Gastroesophageal sphincter (tissue), 3 donors: Measurements from ENCODE around the gene ZNF746.
A peak's percentile ranks its signal among the peaks of the same experiment; 100 is the strongest.

Source experiments
- EP300 ChIP-seq: sonication (generic); formaldehyde crosslinking; IDR thresholded peaks from one replicate; pipeline ENCODE4 v1.6.1; 2017; ENCODE audit warnings: antibody characterized with exemption, mild to moderate bottlenecking
- POLR2A ChIP-seq, 2 donors: fragments of 450-650 bp; IDR thresholded peaks; one replicate each; pipeline ENCODE4 v1.6.1; 2017; ENCODE audit warnings: antibody characterized with exemption in 2 of 2, mild to moderate bottlenecking in 2 of 2, moderate library complexity in 1 of 2
- POLR2AphosphoS5 ChIP-seq: sonication (generic); formaldehyde crosslinking; IDR thresholded peaks from one replicate; pipeline ENCODE4 v1.6.1; 2017; ENCODE audit warnings: antibody characterized with exemption
- TF ChIP-seq, protein P1 (sequence below), 4 experiments: fragments of 200-600 bp in 2 of 4; fragments of 450-650 bp in 2 of 4; sonication (generic) in 1 of 4; IDR thresholded peaks; one replicate each; pipeline ENCODE4 v1.5.1; 2017 to 2019; ENCODE audit warnings: antibody characterized with exemption in 4 of 4, mild to moderate bottlenecking in 2 of 4, moderate library complexity in 2 of 4

- TF ChIP-seq, protein P1, sequence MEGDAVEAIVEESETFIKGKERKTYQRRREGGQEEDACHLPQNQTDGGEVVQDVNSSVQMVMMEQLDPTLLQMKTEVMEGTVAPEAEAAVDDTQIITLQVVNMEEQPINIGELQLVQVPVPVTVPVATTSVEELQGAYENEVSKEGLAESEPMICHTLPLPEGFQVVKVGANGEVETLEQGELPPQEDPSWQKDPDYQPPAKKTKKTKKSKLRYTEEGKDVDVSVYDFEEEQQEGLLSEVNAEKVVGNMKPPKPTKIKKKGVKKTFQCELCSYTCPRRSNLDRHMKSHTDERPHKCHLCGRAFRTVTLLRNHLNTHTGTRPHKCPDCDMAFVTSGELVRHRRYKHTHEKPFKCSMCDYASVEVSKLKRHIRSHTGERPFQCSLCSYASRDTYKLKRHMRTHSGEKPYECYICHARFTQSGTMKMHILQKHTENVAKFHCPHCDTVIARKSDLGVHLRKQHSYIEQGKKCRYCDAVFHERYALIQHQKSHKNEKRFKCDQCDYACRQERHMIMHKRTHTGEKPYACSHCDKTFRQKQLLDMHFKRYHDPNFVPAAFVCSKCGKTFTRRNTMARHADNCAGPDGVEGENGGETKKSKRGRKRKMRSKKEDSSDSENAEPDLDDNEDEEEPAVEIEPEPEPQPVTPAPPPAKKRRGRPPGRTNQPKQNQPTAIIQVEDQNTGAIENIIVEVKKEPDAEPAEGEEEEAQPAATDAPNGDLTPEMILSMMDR (IDR thresholded peaks at IDR 0.05), result peak in 3 of 4 experiments; percentile 66 to 83 (median 81)
- TF ChIP-seq POLR2AphosphoS5, result no peak
- no peak for TF ChIP-seq EP300
- peak; percentile 36 to 74 for TF ChIP-seq POLR2A (IDR thresholded peaks at IDR 0.05)
Measured at GRCh38 chr7:149497467-149498261, at the start of gene ZNF746.
